Measurements from ENCODE around the gene PDZD7. TPM values are rescaled to one million over a fixed set of nuclear protein-coding genes. Genes with fewer than 3 reads are reported as not detected.

PDZD7 gene
- total and polyA plus RNA-seq, 2 donors (not counting 3 experiments of a cell fraction or from before 2014, with no cell fraction given) = 0.41 to 1.6 TPM

- TF ChIP-seq MAX (IDR thresholded peaks at IDR 0.05; ENCODE audit: insufficient read depth, insufficient read length) (no peak), POLR2AphosphoS5 (IDR thresholded peaks at IDR 0.05; ENCODE audit: insufficient read depth, low read depth, low read length) (peak; percentile 51), JUN (IDR thresholded peaks at IDR 0.05; ENCODE audit: borderline replicate concordance, insufficient read depth, insufficient read length, low read depth) (no peak), POLR2A (IDR thresholded peaks at IDR 0.05; ENCODE audit: low read depth, low read length) (peak; percentile 64)
- Histone ChIP-seq H3K36me3 (ENCODE audit: control insufficient read depth in 2 of 2, extremely low read depth in 1 of 2, insufficient read depth in 2 of 2, low read length in 2 of 2) (peaks cover 3 to 19% of the 10 kb centered on the region in 2 experiments), H3K9ac (replicated peaks; ENCODE audit: extremely low read depth, insufficient read depth, low read length) (peak overlapping the region; percentile 74), H3K4me1 (ENCODE audit: control insufficient read depth, extremely low read depth, insufficient read depth, low read length) (peaks cover 11% of the 10 kb centered on the region), H2AFZ (ENCODE audit: low read depth, low read length) (peak overlapping the region; percentile 56), H3K9me1 (replicated peaks; ENCODE audit: control insufficient read depth, extremely low read depth, insufficient read depth, low read length) (no peaks in the 10 kb centered on the region), H3K27ac (ENCODE audit: insufficient read depth, low read depth, low read length) (peak overlapping the region; percentile 71), H3K4me3 (replicated peaks in 1 of 3; ENCODE audit: insufficient read depth in 1 of 3, low read depth in 1 of 3, low read length in 3 of 3) (peak overlapping the region; percentile 12 to 50 (median 38)), H3K4me2 (ENCODE audit: insufficient read depth, low read length) (peak overlapping the region; percentile 55), H4K20me1 (replicated peaks; ENCODE audit: control insufficient read depth, extremely low read depth, insufficient read depth, low read length) (no peaks in the 10 kb centered on the region), H3K27me3 (ENCODE audit: control insufficient read depth in 2 of 2, insufficient read depth in 2 of 2, low read length in 2 of 2) (peaks cover 17% of the 10 kb centered on the region in 2 experiments), H3K9me3 (replicated peaks; ENCODE audit: control insufficient read depth, insufficient read depth, low read length) (no peaks in the 10 kb centered on the region), H3K79me2 (ENCODE audit: control insufficient read depth, insufficient read depth, low read length) (no peaks in the 10 kb centered on the region)
- intact Hi-C loops (cut with micrococcal nuclease) = loop anchor here (1.0 kb wide), 1 partner anchor 19 kb away; no protein-coding TSS in a partner anchor
- DNase-seq (ENCODE audit: low read depth, low spot score) (peak; percentile 97), FAIRE-seq (peak; percentile 100)
- POLR2A ChIA-PET = interaction anchor here (1.1 to 1.7 kb wide), 2 partner anchors 9 to 12 kb away, joined by 3 to 6 read pairs; partner anchors contain the start of genes PDZD7 and SFXN3
- dilution Hi-C loops (cut with MboI; ENCODE audit: extremely low pct_ligation_motif_present, low sequenced_read_pairs) = no loop called here
- BruUV-seq (replicated peaks) = TSS peak; percentile 67
- CTCF ChIA-PET = interaction anchor here (0.8 to 9.9 kb wide), 15 partner anchors 8 to 98 kb away, joined by 3 to 165 read pairs (median 6); partner anchors contain the start of genes KAZALD1, PDZD7 and SFXN3
These were observed 11.9 kb upstream of the PDZD7 start for GRCh38 chr10:101042667-101043362.

GRCh38 chr10:101042118-101042517, 11.2 kb upstream of the PDZD7 start:
- peak overlapping the region; percentile 33 for H3K4me2 ChIP-seq (ENCODE audit: insufficient read depth, low read length)
- peaks cover 7 to 26% of the 10 kb centered on the region in 2 experiments for H3K36me3 ChIP-seq (ENCODE audit: control insufficient read depth in 2 of 2, extremely low read depth in 1 of 2, insufficient read depth in 2 of 2, low read length in 2 of 2)
- CTCF ChIA-PET = interaction anchor here (0.7 to 9.9 kb wide), 14 partner anchors 8 to 240 kb away, joined by 3 to 165 read pairs (median 6); partner anchors contain the start of genes KAZALD1, PDZD7 and SFXN3
- POLR2A ChIA-PET = interaction anchor here (1.1 to 1.7 kb wide), 2 partner anchors 10 to 11 kb away, joined by 3 to 6 read pairs; partner anchors contain the start of genes PDZD7 and SFXN3
- dilution Hi-C loops (cut with MboI; ENCODE audit: extremely low pct_ligation_motif_present, low sequenced_read_pairs) (no loop called here), intact Hi-C loops (cut with micrococcal nuclease) (no loop called here)
- H4K20me1 ChIP-seq (replicated peaks; ENCODE audit: control insufficient read depth, extremely low read depth, insufficient read depth, low read length) = no peaks in the 10 kb centered on the region
- H2AFZ ChIP-seq (ENCODE audit: low read depth, low read length) = no peak overlapping the region
- no TSS peak for BruUV-seq (replicated peaks)
- peak overlapping the region; percentile 74 for H3K9ac ChIP-seq (replicated peaks; ENCODE audit: extremely low read depth, insufficient read depth, low read length)
- peak overlapping the region; percentile 71 for H3K27ac ChIP-seq (ENCODE audit: insufficient read depth, low read depth, low read length)
- no peaks in the 10 kb centered on the region for H3K9me3 ChIP-seq (replicated peaks; ENCODE audit: control insufficient read depth, insufficient read depth, low read length)
- FAIRE-seq (no peak), DNase-seq (ENCODE audit: low read depth, low spot score) (no peak)
- no peaks in the 10 kb centered on the region for H3K9me1 ChIP-seq (replicated peaks; ENCODE audit: control insufficient read depth, extremely low read depth, insufficient read depth, low read length)
- peaks cover 11% of the 10 kb centered on the region for H3K4me1 ChIP-seq (ENCODE audit: control insufficient read depth, extremely low read depth, insufficient read depth, low read length)
- H3K4me3 ChIP-seq (replicated peaks in 1 of 3; ENCODE audit: insufficient read depth in 1 of 3, low read depth in 1 of 3, low read length in 3 of 3) = peak overlapping the region in 1 of 3 experiments; percentile 38
- H3K27me3 ChIP-seq (ENCODE audit: control insufficient read depth in 2 of 2, insufficient read depth in 2 of 2, low read length in 2 of 2) = peaks cover 10 to 11% of the 10 kb centered on the region in 2 experiments
- TF ChIP-seq, protein P1, sequence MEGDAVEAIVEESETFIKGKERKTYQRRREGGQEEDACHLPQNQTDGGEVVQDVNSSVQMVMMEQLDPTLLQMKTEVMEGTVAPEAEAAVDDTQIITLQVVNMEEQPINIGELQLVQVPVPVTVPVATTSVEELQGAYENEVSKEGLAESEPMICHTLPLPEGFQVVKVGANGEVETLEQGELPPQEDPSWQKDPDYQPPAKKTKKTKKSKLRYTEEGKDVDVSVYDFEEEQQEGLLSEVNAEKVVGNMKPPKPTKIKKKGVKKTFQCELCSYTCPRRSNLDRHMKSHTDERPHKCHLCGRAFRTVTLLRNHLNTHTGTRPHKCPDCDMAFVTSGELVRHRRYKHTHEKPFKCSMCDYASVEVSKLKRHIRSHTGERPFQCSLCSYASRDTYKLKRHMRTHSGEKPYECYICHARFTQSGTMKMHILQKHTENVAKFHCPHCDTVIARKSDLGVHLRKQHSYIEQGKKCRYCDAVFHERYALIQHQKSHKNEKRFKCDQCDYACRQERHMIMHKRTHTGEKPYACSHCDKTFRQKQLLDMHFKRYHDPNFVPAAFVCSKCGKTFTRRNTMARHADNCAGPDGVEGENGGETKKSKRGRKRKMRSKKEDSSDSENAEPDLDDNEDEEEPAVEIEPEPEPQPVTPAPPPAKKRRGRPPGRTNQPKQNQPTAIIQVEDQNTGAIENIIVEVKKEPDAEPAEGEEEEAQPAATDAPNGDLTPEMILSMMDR (IDR thresholded peaks at IDR 0.05; ENCODE audit: extremely low read depth in 1 of 2, insufficient read depth in 1 of 2, low read depth in 1 of 2, low read length in 2 of 2) = no peak
- TF ChIP-seq POLR2AphosphoS5 (IDR thresholded peaks at IDR 0.05; ENCODE audit: insufficient read depth, low read depth, low read length) (peak; percentile 7), FOS (IDR thresholded peaks at IDR 0.05; ENCODE audit: borderline replicate concordance, insufficient read depth, low read length) (no peak)
- H3K79me2 ChIP-seq (ENCODE audit: control insufficient read depth, insufficient read depth, low read length) = no peaks in the 10 kb centered on the region

Data from endothelial cell of umbilical vein (primary cell).